C4-2B (cell line): ENCODE results near the gene PTPN1.

ENCODE experiments used
- ZFX ChIP-seq: fragments of 450-650 bp; IDR thresholded peaks from 2 replicates; pipeline ENCODE4 v1.6.1; 2017
- TF ChIP-seq, protein P1 (sequence below): fragments of 450-650 bp; conservative IDR thresholded peaks from 2 replicates; pipeline ENCODE4 v1.5.1; 2017; ENCODE audit warnings: mild to moderate bottlenecking

DNA sequence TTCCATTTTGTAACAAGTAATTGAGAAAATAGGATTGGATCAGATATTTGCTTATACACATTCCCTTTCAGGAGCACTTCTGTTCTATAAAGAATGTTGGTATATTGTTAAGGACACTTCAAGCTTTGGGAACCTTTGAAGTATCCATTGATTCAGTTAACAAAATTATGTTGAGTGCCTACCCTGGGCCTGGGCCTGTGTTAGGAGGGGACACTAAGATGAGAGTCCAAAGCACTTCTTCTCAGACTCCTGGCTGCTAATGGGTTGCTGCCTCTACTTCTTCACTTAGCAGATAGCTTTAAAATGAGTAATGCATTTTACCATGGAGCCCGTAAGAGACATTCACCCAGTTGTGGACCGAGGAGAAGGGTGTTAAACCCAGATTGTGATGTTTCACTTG lies 40.3 kb downstream of the PTPN1 start:
- TF ChIP-seq, protein P1, sequence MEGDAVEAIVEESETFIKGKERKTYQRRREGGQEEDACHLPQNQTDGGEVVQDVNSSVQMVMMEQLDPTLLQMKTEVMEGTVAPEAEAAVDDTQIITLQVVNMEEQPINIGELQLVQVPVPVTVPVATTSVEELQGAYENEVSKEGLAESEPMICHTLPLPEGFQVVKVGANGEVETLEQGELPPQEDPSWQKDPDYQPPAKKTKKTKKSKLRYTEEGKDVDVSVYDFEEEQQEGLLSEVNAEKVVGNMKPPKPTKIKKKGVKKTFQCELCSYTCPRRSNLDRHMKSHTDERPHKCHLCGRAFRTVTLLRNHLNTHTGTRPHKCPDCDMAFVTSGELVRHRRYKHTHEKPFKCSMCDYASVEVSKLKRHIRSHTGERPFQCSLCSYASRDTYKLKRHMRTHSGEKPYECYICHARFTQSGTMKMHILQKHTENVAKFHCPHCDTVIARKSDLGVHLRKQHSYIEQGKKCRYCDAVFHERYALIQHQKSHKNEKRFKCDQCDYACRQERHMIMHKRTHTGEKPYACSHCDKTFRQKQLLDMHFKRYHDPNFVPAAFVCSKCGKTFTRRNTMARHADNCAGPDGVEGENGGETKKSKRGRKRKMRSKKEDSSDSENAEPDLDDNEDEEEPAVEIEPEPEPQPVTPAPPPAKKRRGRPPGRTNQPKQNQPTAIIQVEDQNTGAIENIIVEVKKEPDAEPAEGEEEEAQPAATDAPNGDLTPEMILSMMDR: no peak
- TF ChIP-seq ZFX: no peak
